IPS DF 6.9 (cell line): ENCODE data around the gene SEMA5B.

Experiments
- DNase-seq: peaks from one replicate; pipeline ENCODE4 v3.0.0-alpha.2; 2013; ENCODE audit warnings: low read depth, low spot score
- H3K27ac ChIP-seq: one replicate; pipeline ENCODE4 v1.5.1; 2013; ENCODE audit warnings: low read length, control low read depth
- H3K27me3 ChIP-seq: 2 replicates; pipeline ENCODE4 v1.6.1; 2013; ENCODE audit warnings: mild to moderate bottlenecking, low read length; ENCODE audit not compliant: control insufficient read depth, insufficient read depth
- H3K36me3 ChIP-seq: 2 replicates; pipeline ENCODE4 v1.6.1; 2013; ENCODE audit warnings: low read length; ENCODE audit not compliant: control insufficient read depth, insufficient read depth
- H3K4me1 ChIP-seq: 2 replicates; pipeline ENCODE4 v1.6.1; 2013; ENCODE audit warnings: low read length; ENCODE audit not compliant: control insufficient read depth, insufficient read depth
- H3K4me3 ChIP-seq: 2 replicates; pipeline ENCODE4 v1.5.1; 2013; ENCODE audit warnings: mild to moderate bottlenecking, low read length
- H3K9me3 ChIP-seq: 2 replicates; pipeline ENCODE4 v1.6.1; 2013; ENCODE audit warnings: low read length, inconsistent platforms; ENCODE audit not compliant: control insufficient read depth, insufficient read depth
- WGBS: extraction: QIAGEN DNeasy Blood & Tissue Kit; methylation state at CpG from one replicate; pipeline ENCODE4 v1.1.7; 2013; ENCODE audit warnings: mixed read lengths, missing lambda C conversion rate; ENCODE audit not compliant: insufficient read length, insufficient coverage; 5-methylcytosine and 5-hydroxymethylcytosine counted together

SEMA5B gene

DNA sequence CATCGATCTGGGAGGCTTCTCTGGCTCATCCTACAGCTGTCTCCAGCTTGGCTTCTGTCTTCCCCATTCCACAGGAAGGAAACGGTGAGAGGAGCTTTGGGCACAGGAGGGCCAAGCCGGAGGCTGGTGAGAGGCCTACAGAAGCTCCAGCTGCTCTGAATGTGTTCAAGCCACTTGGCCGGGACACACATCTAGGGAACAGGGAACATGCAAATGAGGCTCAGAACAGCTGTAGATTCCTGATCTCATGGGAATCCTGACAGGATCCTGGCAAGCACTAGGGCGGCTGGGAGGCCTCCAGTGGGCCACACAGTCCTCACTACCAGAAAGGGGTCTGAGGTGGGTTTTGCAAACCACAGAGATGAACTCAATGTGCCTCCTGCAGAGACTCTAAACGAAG is 13.7 kb downstream of the SEMA5B start:
- no peak overlapping the region for H3K27ac ChIP-seq

GRCh38 chr3:123012652-123013051 is 14.9 kb downstream of the SEMA5B start:
- WGBS = no CpG with 5 or more reads among the region's 1 CpG
- Histone ChIP-seq H3K36me3 (no peaks in the 10 kb centered on the region), H3K4me3 (no peak overlapping the region)

More for the DNA sequence above, 13.7 kb downstream of the SEMA5B start:
- Histone ChIP-seq H3K4me3 (no peak overlapping the region), H3K4me1 (no peaks in the 10 kb centered on the region), H3K9me3 (no peaks in the 10 kb centered on the region), H3K27me3 (no peaks in the 10 kb centered on the region), H3K36me3 (no peaks in the 10 kb centered on the region)
- no CpG with 5 or more reads among the region's 6 CpGs for WGBS
- DNase-seq = no peak

GRCh38 chr3:123011447-123011846 is 16.1 kb downstream of the SEMA5B start:
- no peaks in the 10 kb centered on the region for H3K4me1 ChIP-seq
- H3K4me3 ChIP-seq = no peak overlapping the region
- no peaks in the 10 kb centered on the region for H3K36me3 ChIP-seq
- no peaks in the 10 kb centered on the region for H3K27me3 ChIP-seq
- no CpG with 5 or more reads among the region's 1 CpG for WGBS
- no peak for DNase-seq
- no peak overlapping the region for H3K27ac ChIP-seq
- H3K9me3 ChIP-seq = no peaks in the 10 kb centered on the region

More at GRCh38 chr3:123012652-123013051, 14.9 kb downstream of the SEMA5B start:
- Histone ChIP-seq H3K4me1 (no peaks in the 10 kb centered on the region), H3K9me3 (no peaks in the 10 kb centered on the region), H3K27me3 (no peaks in the 10 kb centered on the region), H3K27ac (no peak overlapping the region)
- DNase-seq = no peak

DNA sequence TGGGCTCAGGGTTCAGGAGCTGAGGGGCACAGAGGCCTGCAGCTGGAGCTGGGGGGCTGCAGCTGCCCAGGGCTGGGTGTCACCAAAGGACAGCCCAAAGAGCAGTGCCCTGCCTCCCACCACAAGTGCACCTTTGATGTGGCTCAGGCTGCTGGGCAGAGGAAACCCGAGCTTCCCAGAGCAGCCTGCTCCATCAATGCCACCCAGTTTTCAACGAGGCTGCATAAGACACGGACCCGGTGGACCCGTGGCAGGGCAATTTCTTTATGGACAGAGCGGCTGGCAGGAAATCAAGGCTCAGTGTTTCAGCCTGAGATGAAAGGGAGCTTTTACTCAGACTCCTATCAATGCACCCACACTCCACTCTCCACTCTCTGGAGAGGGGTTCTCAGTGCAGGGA is 18.7 kb downstream of the SEMA5B start:
- no peak for DNase-seq
- no peaks in the 10 kb centered on the region for H3K9me3 ChIP-seq
- WGBS = no CpG with 5 or more reads among the region's 6 CpGs
- H3K27ac ChIP-seq = no peak overlapping the region
- no peak overlapping the region for H3K4me3 ChIP-seq
- H3K4me1 ChIP-seq = no peaks in the 10 kb centered on the region
- no peaks in the 10 kb centered on the region for H3K36me3 ChIP-seq
- H3K27me3 ChIP-seq = no peaks in the 10 kb centered on the region

GRCh38 chr3:123006609-123007008 is 21.0 kb downstream of the SEMA5B start:
- Histone ChIP-seq H3K27me3 (no peaks in the 10 kb centered on the region), H3K4me3 (no peak overlapping the region), H3K27ac (no peak overlapping the region), H3K9me3 (no peaks in the 10 kb centered on the region), H3K36me3 (no peaks in the 10 kb centered on the region), H3K4me1 (0 out of 2 replicates have a peak, but pooled peaks cover 4% of the 10 kb centered on the region)
- WGBS = no CpG with 5 or more reads among the region's 2 CpGs
- no peak for DNase-seq

GRCh38 chr3:123005291-123005690 is 22.3 kb downstream of the SEMA5B start:
- WGBS = no CpG with 5 or more reads among the region's 1 CpG
- Histone ChIP-seq H3K27me3 (no peaks in the 10 kb centered on the region), H3K27ac (no peak overlapping the region), H3K9me3 (no peaks in the 10 kb centered on the region), H3K4me1 (0 out of 2 replicates have a peak, but pooled peaks cover 4% of the 10 kb centered on the region), H3K4me3 (no peak overlapping the region), H3K36me3 (no peaks in the 10 kb centered on the region)
- no peak for DNase-seq

- no CpG with 5 or more reads among the region's 5 CpGs for WGBS
- Histone ChIP-seq H3K36me3 (no peaks in the 10 kb centered on the region), H3K4me1 (0 out of 2 replicates have a peak, but pooled peaks cover 4% of the 10 kb centered on the region), H3K27ac (no peak overlapping the region), H3K9me3 (no peaks in the 10 kb centered on the region), H3K27me3 (no peaks in the 10 kb centered on the region), H3K4me3 (no peak overlapping the region)
- no peak for DNase-seq
Observed at GRCh38 chr3:123004201-123004918, 23.2 kb downstream of the SEMA5B start.

DNA sequence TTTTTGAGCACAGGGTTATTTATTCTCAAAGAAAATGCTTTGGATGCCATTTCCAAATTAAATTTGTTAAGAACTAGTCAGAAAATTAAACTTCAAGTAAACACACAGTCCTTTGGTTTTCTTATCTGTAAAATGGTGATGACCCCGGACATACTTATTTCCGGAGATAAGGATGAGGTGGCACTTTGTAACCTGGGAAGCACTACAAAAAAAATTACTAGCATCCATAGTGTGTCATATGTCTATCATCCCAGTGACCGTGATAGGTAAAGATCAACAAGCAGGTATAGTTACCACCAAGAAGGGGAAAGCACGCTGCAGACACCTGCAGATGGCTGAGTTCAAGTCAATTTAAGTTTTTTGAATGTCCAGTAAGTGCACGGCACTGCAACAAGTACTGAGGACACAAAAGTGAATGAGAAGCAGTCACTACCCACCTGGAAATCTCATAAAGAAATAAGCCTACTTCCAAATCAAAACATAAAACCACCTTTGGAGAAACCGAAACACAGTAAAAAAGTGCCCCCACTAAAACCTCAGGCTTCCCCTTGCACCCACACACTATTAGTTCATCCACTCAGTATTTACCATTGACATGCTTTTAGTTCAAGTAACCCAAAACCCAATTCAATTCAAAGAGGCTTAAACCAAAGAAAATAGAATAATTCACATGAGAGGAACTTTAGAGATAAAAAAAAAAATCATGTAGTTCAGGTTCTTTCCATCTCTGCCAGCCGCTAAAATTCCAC is 24.6 kb downstream of the SEMA5B start:
- DNase-seq = no peak
- Histone ChIP-seq H3K27me3 (no peaks in the 10 kb centered on the region), H3K27ac (no peak overlapping the region), H3K36me3 (no peaks in the 10 kb centered on the region), H3K9me3 (no peaks in the 10 kb centered on the region), H3K4me3 (no peak overlapping the region), H3K4me1 (0 out of 2 replicates have a peak, but pooled peaks cover 4% of the 10 kb centered on the region)
- no CpG with 5 or more reads among the region's 7 CpGs for WGBS

GRCh38 chr3:123002100-123002748 is 25.3 kb downstream of the SEMA5B start:
- Histone ChIP-seq H3K4me3 (no peak overlapping the region), H3K4me1 (0 out of 2 replicates have a peak, but pooled peaks cover 4% of the 10 kb centered on the region), H3K27ac (no peak overlapping the region), H3K27me3 (no peaks in the 10 kb centered on the region), H3K9me3 (no peaks in the 10 kb centered on the region), H3K36me3 (no peaks in the 10 kb centered on the region)
- no peak for DNase-seq
- WGBS = no CpG with 5 or more reads among the region's 8 CpGs

DNA sequence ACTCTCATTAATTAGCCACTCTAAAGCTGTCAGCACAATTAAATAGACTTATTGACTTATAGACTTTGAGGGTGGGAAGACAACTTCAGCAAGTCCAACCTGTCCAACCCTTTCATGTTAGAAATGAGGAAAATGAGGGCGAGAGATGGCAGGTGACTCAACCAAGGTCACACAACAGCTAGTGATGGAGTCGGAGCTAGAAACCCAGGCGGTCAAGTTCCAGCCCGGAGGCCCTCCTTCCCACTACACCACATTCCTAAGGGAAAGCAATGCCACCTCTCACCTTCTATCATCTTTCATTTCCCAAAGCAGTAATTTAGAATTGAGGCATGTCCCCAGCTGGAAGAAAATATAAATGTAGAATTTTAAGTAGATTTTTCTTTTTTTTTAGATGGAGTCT is 28.7 kb downstream of the SEMA5B start:
- DNase-seq = no peak
- no peak overlapping the region for H3K27ac ChIP-seq
- WGBS = no CpG with 5 or more reads among the region's 4 CpGs
- no peaks in the 10 kb centered on the region for H3K36me3 ChIP-seq
- H3K4me3 ChIP-seq = no peak overlapping the region
- H3K9me3 ChIP-seq = no peaks in the 10 kb centered on the region
- H3K4me1 ChIP-seq = peaks cover 6% of the 10 kb centered on the region; the same call in 1 of the 2 replicates
- H3K27me3 ChIP-seq = no peaks in the 10 kb centered on the region
